ENCODE measurements around the gene IL1RL1. TPM values are rescaled to one million over a fixed set of nuclear protein-coding genes. Genes with fewer than 3 reads are reported as not detected.

Gene IL1RL1
- total RNA-seq, 1 donor from 2014 or later = 65.8 TPM

DNA sequence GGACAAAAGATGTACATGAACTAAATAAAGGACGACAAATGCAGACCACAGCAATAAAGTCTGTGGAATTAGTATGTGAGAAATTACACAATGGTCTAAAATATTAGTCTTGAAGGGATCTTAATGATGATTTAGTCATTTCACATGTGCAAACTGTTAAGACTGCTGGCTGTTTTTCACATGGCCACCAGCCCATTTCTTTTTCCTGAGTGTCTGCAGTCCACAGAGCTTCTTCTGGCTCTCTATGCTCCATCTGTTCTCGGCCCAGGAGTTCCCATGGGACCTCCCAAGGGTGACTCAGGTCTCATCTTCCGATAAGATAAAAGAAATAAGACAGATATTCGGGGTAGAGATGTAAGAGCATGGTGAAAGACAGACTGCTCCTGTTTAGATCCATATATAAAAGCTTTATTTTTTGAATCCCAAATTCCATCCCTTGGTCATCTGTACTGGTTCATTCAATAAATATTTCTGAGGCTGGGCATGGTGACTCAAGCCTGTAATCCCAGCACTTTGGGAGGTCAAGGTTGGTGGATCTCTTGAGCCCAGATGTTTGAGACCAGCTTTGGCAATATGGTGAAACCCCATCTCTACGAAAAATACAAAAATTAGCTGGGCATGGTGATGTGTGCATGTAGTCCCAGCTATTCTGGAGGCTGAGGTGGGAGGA lies 20.1 kb downstream of the IL1RL1 start:
- no peak overlapping the region for H3K4me3 ChIP-seq (ENCODE audit: low read depth, low read length)
- FAIRE-seq (no peak), DNase-seq (ENCODE audit: low read depth) (no peak)
- H3K27me3 ChIP-seq (ENCODE audit: control insufficient read depth, insufficient read depth, low read length) = no peaks in the 10 kb centered on the region
- TF ChIP-seq, protein P1, sequence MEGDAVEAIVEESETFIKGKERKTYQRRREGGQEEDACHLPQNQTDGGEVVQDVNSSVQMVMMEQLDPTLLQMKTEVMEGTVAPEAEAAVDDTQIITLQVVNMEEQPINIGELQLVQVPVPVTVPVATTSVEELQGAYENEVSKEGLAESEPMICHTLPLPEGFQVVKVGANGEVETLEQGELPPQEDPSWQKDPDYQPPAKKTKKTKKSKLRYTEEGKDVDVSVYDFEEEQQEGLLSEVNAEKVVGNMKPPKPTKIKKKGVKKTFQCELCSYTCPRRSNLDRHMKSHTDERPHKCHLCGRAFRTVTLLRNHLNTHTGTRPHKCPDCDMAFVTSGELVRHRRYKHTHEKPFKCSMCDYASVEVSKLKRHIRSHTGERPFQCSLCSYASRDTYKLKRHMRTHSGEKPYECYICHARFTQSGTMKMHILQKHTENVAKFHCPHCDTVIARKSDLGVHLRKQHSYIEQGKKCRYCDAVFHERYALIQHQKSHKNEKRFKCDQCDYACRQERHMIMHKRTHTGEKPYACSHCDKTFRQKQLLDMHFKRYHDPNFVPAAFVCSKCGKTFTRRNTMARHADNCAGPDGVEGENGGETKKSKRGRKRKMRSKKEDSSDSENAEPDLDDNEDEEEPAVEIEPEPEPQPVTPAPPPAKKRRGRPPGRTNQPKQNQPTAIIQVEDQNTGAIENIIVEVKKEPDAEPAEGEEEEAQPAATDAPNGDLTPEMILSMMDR (IDR thresholded peaks at IDR 0.05; ENCODE audit: insufficient read depth, low read length, severe bottlenecking) = no peak
- H3K36me3 ChIP-seq (ENCODE audit: control insufficient read depth, insufficient read depth, low read length) = no peaks in the 10 kb centered on the region

DNA sequence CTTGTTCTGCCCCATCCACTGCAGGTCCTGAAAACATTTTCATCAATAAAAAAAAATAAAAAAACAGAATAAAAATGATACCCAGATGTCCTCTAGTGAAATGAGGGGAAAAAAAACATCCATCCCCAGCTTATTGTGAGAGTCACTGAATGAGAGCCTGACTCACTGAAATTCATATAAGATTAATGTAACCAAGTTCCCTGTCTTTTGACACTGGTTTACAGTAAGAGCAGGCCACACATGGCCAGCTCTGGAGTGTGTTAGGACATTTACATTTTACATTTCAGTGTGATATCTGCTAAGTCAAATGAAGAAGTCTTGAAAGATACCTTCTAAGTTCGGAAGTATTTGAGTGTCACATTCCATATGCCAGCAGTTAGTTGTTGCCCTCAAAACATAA lies 23.1 kb downstream of the IL1RL1 start:
- TF ChIP-seq, protein P1 (IDR thresholded peaks at IDR 0.05; ENCODE audit: insufficient read depth, low read length, severe bottlenecking) = no peak
- Histone ChIP-seq H3K27me3 (ENCODE audit: control insufficient read depth, insufficient read depth, low read length) (no peaks in the 10 kb centered on the region), H3K36me3 (ENCODE audit: control insufficient read depth, insufficient read depth, low read length) (no peaks in the 10 kb centered on the region), H3K4me3 (ENCODE audit: low read depth, low read length) (no peak overlapping the region)
- FAIRE-seq (no peak), DNase-seq (ENCODE audit: low read depth) (no peak)

DNA sequence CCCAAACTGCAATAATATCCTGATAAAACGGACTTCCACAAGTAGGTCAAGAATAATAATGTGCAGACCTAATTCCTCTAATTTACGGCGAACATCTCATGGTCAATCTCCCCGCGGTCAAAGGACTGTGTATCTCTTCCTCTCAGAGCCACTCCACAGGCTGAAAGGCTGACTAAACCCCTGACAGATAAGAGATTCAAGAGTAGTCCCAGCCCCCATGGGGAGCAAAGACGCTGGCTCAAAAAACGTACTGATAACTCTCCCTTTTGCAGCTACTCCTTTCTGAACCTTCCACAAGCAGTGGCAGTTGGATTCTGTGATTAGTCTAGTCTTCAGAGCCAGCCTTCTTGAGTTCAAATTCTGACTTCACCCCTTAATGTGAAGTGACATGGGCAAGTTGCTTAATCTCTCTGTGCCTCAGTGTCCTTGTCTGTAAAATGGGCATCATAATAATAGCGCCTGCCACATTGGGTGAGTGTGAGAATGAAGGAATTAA lies 24.6 kb downstream of the IL1RL1 start:
- DNase-seq (ENCODE audit: low read depth) = no peak
- FAIRE-seq = no peak
- no peaks in the 10 kb centered on the region for H3K36me3 ChIP-seq (ENCODE audit: control insufficient read depth, insufficient read depth, low read length)
- TF ChIP-seq, protein P1 (IDR thresholded peaks at IDR 0.05; ENCODE audit: insufficient read depth, low read length, severe bottlenecking) = no peak
- no peak overlapping the region for H3K4me3 ChIP-seq (ENCODE audit: low read depth, low read length)
- no peaks in the 10 kb centered on the region for H3K27me3 ChIP-seq (ENCODE audit: control insufficient read depth, insufficient read depth, low read length)

DNA sequence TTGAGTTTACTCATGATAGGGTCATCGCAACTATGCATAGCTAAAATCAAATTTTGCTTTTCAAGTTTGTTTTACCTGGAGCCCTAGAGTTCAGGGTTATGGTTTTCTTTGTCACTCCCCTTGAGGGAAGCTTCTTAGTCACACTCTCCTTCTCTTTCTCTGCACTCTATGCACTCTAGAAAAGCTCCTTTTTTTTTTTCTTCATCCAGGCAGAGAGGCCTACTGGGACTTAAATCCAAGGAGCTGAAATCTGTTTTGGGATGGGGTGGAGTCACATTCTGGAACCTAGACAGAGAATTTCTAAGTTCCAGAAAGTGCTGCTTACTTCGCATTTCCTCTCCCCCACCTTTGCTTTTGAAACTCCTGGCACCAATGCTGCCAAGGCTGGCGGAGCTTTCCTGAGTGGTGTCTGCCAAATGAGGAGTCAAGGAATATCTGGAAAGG lies 25.2 kb downstream of the IL1RL1 start:
- peak; percentile 7 for FAIRE-seq
- Histone ChIP-seq H3K4me3 (ENCODE audit: low read depth, low read length) (no peak overlapping the region), H3K36me3 (ENCODE audit: control insufficient read depth, insufficient read depth, low read length) (no peaks in the 10 kb centered on the region), H3K27me3 (ENCODE audit: control insufficient read depth, insufficient read depth, low read length) (no peaks in the 10 kb centered on the region)
- TF ChIP-seq, protein P1 (IDR thresholded peaks at IDR 0.05; ENCODE audit: insufficient read depth, low read length, severe bottlenecking) = no peak
- peak; percentile 97 for DNase-seq (ENCODE audit: low read depth)

DNA sequence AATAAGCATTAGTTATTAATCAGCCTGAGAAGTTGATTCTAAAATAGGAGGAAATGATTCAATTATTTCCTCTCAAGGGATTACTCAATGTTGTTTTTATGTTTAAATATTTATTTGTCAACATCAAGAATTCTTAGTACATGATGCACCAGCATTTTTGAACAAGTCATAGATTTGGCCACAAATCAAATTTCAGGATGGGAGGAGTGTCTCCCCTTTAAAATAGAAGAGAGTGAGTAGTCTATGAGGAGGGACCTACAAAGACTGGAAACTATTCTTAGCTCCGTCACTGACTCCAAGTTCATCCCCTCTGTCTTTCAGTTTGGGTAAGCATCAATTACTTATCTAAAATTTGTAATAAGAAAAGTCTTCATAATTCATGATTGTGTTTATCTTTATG lies 25.6 kb downstream of the IL1RL1 start:
- TF ChIP-seq, protein P1 (IDR thresholded peaks at IDR 0.05; ENCODE audit: insufficient read depth, low read length, severe bottlenecking) = no peak
- Histone ChIP-seq H3K36me3 (ENCODE audit: control insufficient read depth, insufficient read depth, low read length) (no peaks in the 10 kb centered on the region), H3K4me3 (ENCODE audit: low read depth, low read length) (no peak overlapping the region), H3K27me3 (ENCODE audit: control insufficient read depth, insufficient read depth, low read length) (no peaks in the 10 kb centered on the region)
- no peak for FAIRE-seq
- DNase-seq (ENCODE audit: low read depth) = peak; percentile 95
